HepG2 (cell line): Measurements from ENCODE around the gene PAK1. TPM values are rescaled to one million over a fixed set of nuclear protein-coding genes. Genes with fewer than 3 reads are reported as not detected.

Experiments
- ATAD3A ChIP-seq: sonication (generic); formaldehyde crosslinking; IDR thresholded peaks from 2 replicates; pipeline ENCODE4 v1.4.0; 2020; ENCODE audit warnings: missing genetic modification reagents
- FLYWCH1 ChIP-seq: sonication (generic); formaldehyde crosslinking; IDR thresholded peaks from 2 replicates; pipeline ENCODE4 v1.8.1; 2023; ENCODE audit warnings: mild to moderate bottlenecking, missing genetic modification reagents
- HOXA9 ChIP-seq: sonication (generic); formaldehyde crosslinking; IDR thresholded peaks from 2 replicates; pipeline ENCODE4 v1.8.1; 2022; ENCODE audit warnings: missing genetic modification reagents, mild to moderate bottlenecking, moderate library complexity, borderline replicate concordance
- JUND ChIP-seq: sonication (generic); formaldehyde crosslinking; IDR thresholded peaks from 2 replicates; pipeline ENCODE4 v1.8.0; 2022; ENCODE audit warnings: mild to moderate bottlenecking, missing genetic modification reagents
- KDM4B ChIP-seq: sonication (generic); formaldehyde crosslinking; IDR thresholded peaks from 2 replicates; pipeline ENCODE4 v1.4.0; 2020; ENCODE audit warnings: missing genetic modification reagents
- KDM5A ChIP-seq: fragments of 200-600 bp; sonication (generic); IDR thresholded peaks from 2 replicates; pipeline ENCODE4 v1.7.0; 2018; ENCODE audit warnings: antibody characterized with exemption, mild to moderate bottlenecking, low read length, borderline replicate concordance
- NCOR1 ChIP-seq: fragments of 200-600 bp; sonication (generic); IDR thresholded peaks from 2 replicates; pipeline ENCODE4 v1.7.0; 2017; ENCODE audit warnings: antibody characterized with exemption, low read length, borderline replicate concordance
- NONO ChIP-seq, 2 experiments: fragments of 450-650 bp in 1 of 2; sonication (generic) in 1 of 2; formaldehyde crosslinking in 1 of 2; IDR thresholded peaks in 1 of 2; conservative IDR thresholded peaks in 1 of 2; 2 replicates each; pipeline versions ENCODE4 v1.6.1 to v1.8.0; 2017 to 2022; ENCODE audit warnings: mild to moderate bottlenecking in 1 of 2, missing genetic modification reagents in 1 of 2, moderate library complexity in 1 of 2
- ONECUT2 ChIP-seq: sonication (generic); formaldehyde crosslinking; IDR thresholded peaks from 2 replicates; pipeline ENCODE4 v1.4.0; 2020; ENCODE audit warnings: missing genetic modification reagents
- SMAD1 ChIP-seq: sonication (generic); formaldehyde crosslinking; IDR thresholded peaks from 2 replicates; pipeline ENCODE4 v1.4.0; 2020; ENCODE audit warnings: missing genetic modification reagents, low read depth, mild to moderate bottlenecking, borderline replicate concordance
- SP2 ChIP-seq: sonication (generic); formaldehyde crosslinking; IDR thresholded peaks from 2 replicates; pipeline ENCODE4 v1.5.1; 2020; ENCODE audit warnings: mild to moderate bottlenecking, missing genetic modification reagents
- TBL1XR1 ChIP-seq: fragments of 150-350 bp; IDR thresholded peaks from 2 replicates; pipeline ENCODE4 v1.6.1; 2014; ENCODE audit warnings: borderline replicate concordance, low read length; ENCODE audit not compliant: partially characterized antibody
- ZBTB7B ChIP-seq: sonication (generic); formaldehyde crosslinking; IDR thresholded peaks from 2 replicates; pipeline ENCODE4 v1.4.0; 2020; ENCODE audit warnings: missing genetic modification reagents
- ZFP90 ChIP-seq: sonication (generic); formaldehyde crosslinking; IDR thresholded peaks from 2 replicates; pipeline ENCODE4 v1.8.0; 2022; ENCODE audit warnings: missing genetic modification reagents, mild to moderate bottlenecking, inconsistent platforms, borderline replicate concordance
- ZFX ChIP-seq: sonication (generic); formaldehyde crosslinking; IDR thresholded peaks from 2 replicates; pipeline ENCODE4 v1.4.0; 2020; ENCODE audit warnings: mild to moderate bottlenecking, low read depth, missing genetic modification reagents, moderate library complexity
- ZKSCAN8 ChIP-seq: IDR thresholded peaks from 2 replicates; pipeline ENCODE4 v1.6.1; 2016; ENCODE audit warnings: borderline replicate concordance, missing genetic modification reagents, missing compliant biosample characterization
- ZNF232 ChIP-seq: sonication (generic); formaldehyde crosslinking; IDR thresholded peaks from 2 replicates; pipeline ENCODE4 v1.4.0; 2020; ENCODE audit warnings: missing genetic modification reagents, borderline replicate concordance
- ZNF496 ChIP-seq: sonication (generic); formaldehyde crosslinking; IDR thresholded peaks from 2 replicates; pipeline ENCODE4 v1.8.1; 2023; ENCODE audit warnings: mild to moderate bottlenecking, moderate library complexity, missing genetic modification reagents; ENCODE audit not compliant: insufficient replicate concordance
- ZNF567 ChIP-seq: sonication (generic); formaldehyde crosslinking; IDR thresholded peaks from 2 replicates; pipeline ENCODE4 v1.8.1; 2023; ENCODE audit warnings: mild to moderate bottlenecking, missing genetic modification reagents, borderline replicate concordance
- ZNF619 ChIP-seq: sonication (generic); formaldehyde crosslinking; IDR thresholded peaks from 2 replicates; pipeline ENCODE4 v1.4.0; 2020; ENCODE audit warnings: mild to moderate bottlenecking, missing genetic modification reagents
- polyA plus RNA-seq, 8 experiments: library from polyadenylated mRNA; depleted of rRNA in 3 of 8; stranded (reverse) in 7 of 8; unstranded in 1 of 8; fragments of >200 nt; fragmentation: Illumina TruSeq in 4 of 8; extraction: Trizol in 4 of 8; gene quantifications; 2 replicates each; pipeline versions ENCODE4 v1.2.1 to v1.2.3, GENCODE V29; 2011 to 2016; ENCODE audit warnings: low read depth in 4 of 8, missing spikeins in 1 of 8, mixed read lengths in 1 of 8; ENCODE audit not compliant: insufficient read depth in 1 of 8
- total RNA-seq, 5 experiments: library from RNA; depleted of rRNA; stranded (reverse); fragments of >200 nt; fragmentation: Illumina TruSeq; extraction: Trizol; gene quantifications; 2 replicates each; pipeline ENCODE4 v1.2.3, GENCODE V29; 2016; ENCODE audit warnings: low read depth in 1 of 5
- TF ChIP-seq, protein P1 (sequence below): sonication (generic); formaldehyde crosslinking; IDR thresholded peaks from 2 replicates; pipeline ENCODE4 v1.4.0; 2020; ENCODE audit warnings: missing genetic modification reagents, low read depth, mild to moderate bottlenecking, borderline replicate concordance
- TF ChIP-seq, protein P2 (sequence below): sonication (generic); formaldehyde crosslinking; IDR thresholded peaks from 2 replicates; pipeline ENCODE4 v1.4.0; 2020; ENCODE audit warnings: missing genetic modification reagents
- TF ChIP-seq, protein P3 (sequence below): sonication (generic); formaldehyde crosslinking; IDR thresholded peaks from 2 replicates; pipeline ENCODE4 v1.4.0; 2020; ENCODE audit warnings: missing genetic modification reagents

The PAK1 gene
- total and polyA plus RNA-seq, 2 of the 13 experiments (the other 11 are each of a cell fraction or from before 2014, with no cell fraction given) = 1.5 to 4.3 TPM

DNA sequence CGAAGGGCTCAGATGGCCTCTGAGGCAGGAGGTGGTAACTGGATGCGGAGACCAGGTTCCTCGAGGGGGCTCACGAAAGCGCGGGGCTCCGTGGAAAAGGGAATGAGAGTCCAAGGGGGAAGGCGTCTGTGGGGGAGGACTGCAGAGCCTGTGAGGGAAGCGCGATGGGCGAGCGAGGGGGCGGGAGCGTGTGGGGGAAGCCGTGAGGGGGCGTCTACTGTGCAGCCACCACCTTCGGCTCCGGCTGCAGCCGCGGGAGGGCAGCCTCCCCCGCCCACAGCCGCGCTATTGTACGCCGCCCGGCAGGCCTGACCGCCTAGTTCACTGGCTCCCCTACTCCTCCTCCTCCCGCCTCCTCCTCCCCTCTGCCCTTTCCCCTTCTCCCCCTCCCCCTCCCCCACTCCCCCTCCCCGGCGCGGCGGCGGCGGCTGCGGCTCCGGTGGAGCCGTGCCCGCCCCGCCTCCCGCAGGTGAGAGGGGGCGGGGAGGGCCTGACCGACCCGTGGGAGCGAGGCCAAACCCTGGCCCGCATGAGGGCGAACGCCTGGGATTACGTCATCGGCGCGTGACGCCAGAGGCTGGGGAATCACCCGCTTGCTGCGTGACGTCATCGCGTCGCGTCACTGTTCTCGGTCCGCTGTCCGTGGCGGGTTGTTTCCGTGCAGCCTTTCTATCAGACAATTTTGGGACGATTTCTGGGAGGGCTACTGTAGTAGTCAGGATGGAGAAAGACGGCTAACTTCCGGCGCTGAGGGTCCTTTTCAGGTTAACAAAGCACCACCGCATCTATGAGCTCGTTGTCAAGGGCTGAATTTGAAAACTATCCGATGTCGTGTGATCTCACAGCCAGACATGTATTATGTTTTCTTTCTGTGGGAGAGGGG, at the start of gene PAK1 (continued):
- TF ChIP-seq ATAD3A (no peak), JUND (CRISPR knock-in tag) (peak; percentile 87), ZNF496 (no peak), KDM4B (CRISPR knock-in tag) (no peak), ZNF567 (CRISPR knock-in tag) (no peak), TBL1XR1 (no peak), ZFX (CRISPR knock-in tag) (no peak), ZNF619 (CRISPR knock-in tag) (no peak), NONO (IDR thresholded peaks at IDR 0.05) (no peak), NONO (CRISPR knock-in tag; conservative IDR thresholded peaks at IDR 0.05) (0 out of 2 replicates have a peak, but pooled peaks have one; percentile 39), ZKSCAN8 (CRISPR knock-in tag) (no peak), ZBTB7B (peak; percentile 40; the same call in 1 of the 2 replicates), SP2 (CRISPR knock-in tag) (no peak), ONECUT2 (CRISPR knock-in tag) (no peak), HOXA9 (CRISPR knock-in tag) (no peak), ZNF232 (no peak), NCOR1 (no peak), ZFP90 (CRISPR knock-in tag) (0 out of 2 replicates have a peak, but pooled peaks have one; percentile 44), KDM5A (no peak), SMAD1 (no peak), FLYWCH1 (CRISPR knock-in tag) (no peak)
- TF ChIP-seq, protein P1, sequence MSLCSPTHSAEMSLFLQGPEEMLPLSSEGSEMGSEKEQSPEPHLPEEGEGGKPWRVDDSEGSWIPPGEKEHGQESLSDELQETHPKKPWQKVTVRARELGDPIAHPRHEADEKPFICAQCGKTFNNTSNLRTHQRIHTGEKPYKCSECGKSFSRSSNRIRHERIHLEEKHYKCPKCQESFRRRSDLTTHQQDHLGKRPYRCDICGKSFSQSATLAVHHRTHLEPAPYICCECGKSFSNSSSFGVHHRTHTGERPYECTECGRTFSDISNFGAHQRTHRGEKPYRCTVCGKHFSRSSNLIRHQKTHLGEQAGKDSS = no peak
- TF ChIP-seq, protein P2, sequence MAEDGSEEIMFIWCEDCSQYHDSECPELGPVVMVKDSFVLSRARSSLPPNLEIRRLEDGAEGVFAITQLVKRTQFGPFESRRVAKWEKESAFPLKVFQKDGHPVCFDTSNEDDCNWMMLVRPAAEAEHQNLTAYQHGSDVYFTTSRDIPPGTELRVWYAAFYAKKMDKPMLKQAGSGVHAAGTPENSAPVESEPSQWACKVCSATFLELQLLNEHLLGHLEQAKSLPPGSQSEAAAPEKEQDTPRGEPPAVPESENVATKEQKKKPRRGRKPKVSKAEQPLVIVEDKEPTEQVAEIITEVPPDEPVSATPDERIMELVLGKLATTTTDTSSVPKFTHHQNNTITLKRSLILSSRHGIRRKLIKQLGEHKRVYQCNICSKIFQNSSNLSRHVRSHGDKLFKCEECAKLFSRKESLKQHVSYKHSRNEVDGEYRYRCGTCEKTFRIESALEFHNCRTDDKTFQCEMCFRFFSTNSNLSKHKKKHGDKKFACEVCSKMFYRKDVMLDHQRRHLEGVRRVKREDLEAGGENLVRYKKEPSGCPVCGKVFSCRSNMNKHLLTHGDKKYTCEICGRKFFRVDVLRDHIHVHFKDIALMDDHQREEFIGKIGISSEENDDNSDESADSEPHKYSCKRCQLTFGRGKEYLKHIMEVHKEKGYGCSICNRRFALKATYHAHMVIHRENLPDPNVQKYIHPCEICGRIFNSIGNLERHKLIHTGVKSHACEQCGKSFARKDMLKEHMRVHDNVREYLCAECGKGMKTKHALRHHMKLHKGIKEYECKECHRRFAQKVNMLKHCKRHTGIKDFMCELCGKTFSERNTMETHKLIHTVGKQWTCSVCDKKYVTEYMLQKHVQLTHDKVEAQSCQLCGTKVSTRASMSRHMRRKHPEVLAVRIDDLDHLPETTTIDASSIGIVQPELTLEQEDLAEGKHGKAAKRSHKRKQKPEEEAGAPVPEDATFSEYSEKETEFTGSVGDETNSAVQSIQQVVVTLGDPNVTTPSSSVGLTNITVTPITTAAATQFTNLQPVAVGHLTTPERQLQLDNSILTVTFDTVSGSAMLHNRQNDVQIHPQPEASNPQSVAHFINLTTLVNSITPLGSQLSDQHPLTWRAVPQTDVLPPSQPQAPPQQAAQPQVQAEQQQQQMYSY (CRISPR knock-in tag) = no peak
- TF ChIP-seq, protein P3, sequence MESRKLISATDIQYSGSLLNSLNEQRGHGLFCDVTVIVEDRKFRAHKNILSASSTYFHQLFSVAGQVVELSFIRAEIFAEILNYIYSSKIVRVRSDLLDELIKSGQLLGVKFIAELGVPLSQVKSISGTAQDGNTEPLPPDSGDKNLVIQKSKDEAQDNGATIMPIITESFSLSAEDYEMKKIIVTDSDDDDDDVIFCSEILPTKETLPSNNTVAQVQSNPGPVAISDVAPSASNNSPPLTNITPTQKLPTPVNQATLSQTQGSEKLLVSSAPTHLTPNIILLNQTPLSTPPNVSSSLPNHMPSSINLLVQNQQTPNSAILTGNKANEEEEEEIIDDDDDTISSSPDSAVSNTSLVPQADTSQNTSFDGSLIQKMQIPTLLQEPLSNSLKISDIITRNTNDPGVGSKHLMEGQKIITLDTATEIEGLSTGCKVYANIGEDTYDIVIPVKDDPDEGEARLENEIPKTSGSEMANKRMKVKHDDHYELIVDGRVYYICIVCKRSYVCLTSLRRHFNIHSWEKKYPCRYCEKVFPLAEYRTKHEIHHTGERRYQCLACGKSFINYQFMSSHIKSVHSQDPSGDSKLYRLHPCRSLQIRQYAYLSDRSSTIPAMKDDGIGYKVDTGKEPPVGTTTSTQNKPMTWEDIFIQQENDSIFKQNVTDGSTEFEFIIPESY (CRISPR knock-in tag) = no peak
